Ovary (tissue), 9 donors: ENCODE data around the gene ZBTB43. TPM values are rescaled to one million over a fixed set of nuclear protein-coding genes. Genes with fewer than 3 reads are reported as not detected.
A peak's percentile ranks its signal among the peaks of the same experiment; 100 is the strongest.

Experiments used
- DNase-seq, 5 donors: peaks; one replicate each; pipeline ENCODE4 v3.0.0-alpha.2; 2019 to 2020
- H3K27ac ChIP-seq, 2 donors: fragments of 200-600 bp; one replicate each; pipeline versions ENCODE4 v1.5.1 to v1.8.0; 2019 to 2022
- H3K27me3 ChIP-seq: fragments of 200-600 bp; one replicate; pipeline ENCODE4 v1.8.0; 2022
- H3K36me3 ChIP-seq: fragments of 200-600 bp; sonication (generic); one replicate; pipeline ENCODE4 v1.5.1; 2019
- H3K4me1 ChIP-seq: one replicate; pipeline ENCODE4 v1.8.1; 2013; ENCODE audit warnings: mild to moderate bottlenecking, moderate library complexity; ENCODE audit not compliant: insufficient read depth
- H3K4me3 ChIP-seq: fragments of 200-600 bp; sonication (generic); one replicate; pipeline ENCODE4 v1.5.1; 2017
- H3K9me3 ChIP-seq, 2 donors: fragments of 200-600 bp in 1 of 2; sonication (generic) in 1 of 2; one replicate each; pipeline versions ENCODE4 v1.5.1 to v1.8.1; 2013 to 2019; ENCODE audit warnings: mild to moderate bottlenecking in 1 of 2, moderate library complexity in 1 of 2
- EP300 ChIP-seq: sonication (generic); formaldehyde crosslinking; IDR thresholded peaks from one replicate; pipeline ENCODE4 v1.6.1; 2017; ENCODE audit warnings: antibody characterized with exemption
- POLR2A ChIP-seq: fragments of 450-650 bp; IDR thresholded peaks from one replicate; pipeline ENCODE4 v1.6.1; 2017; ENCODE audit warnings: antibody characterized with exemption, mild to moderate bottlenecking, moderate library complexity
- WGBS, 3 donors: extraction: QIAGEN DNeasy Blood & Tissue Kit in 1 of 3; methylation state at CpG; one replicate each; pipeline versions ENCODE4 v1.1.5 to v1.1.7; 2013 to 2017; 5-methylcytosine and 5-hydroxymethylcytosine counted together
- intact Hi-C, 4 donors: fragments of 100-400 bp; cut with DNase I; formaldehyde crosslinking; loops; one replicate each; pipeline versions ENCODE4 v1.11.0 to v1.15.1; 2022 to 2023
- polyA plus RNA-seq, 2 donors: library from polyadenylated mRNA; stranded (reverse); fragments of 200-250 nt in 1 of 2; fragments of 350-450 nt in 1 of 2; fragmentation: Illumina TruSeq in 1 of 2; extraction: RNeasy Lipid Tissue Mini Kit (QIAGEN cat#74804) in 1 of 2; gene quantifications; one replicate each; pipeline ENCODE4 v1.2.3, GENCODE V29; 2013 to 2014
- total RNA-seq, 7 donors: library from RNA; depleted of rRNA in 2 of 7; stranded (reverse); fragments of >200 nt in 2 of 7; fragmentation: NEBNext Ultra II Directional in 3 of 7; extraction: Animal tissue kit (Norgen Biotek cat#: 25700) in 3 of 7; gene quantifications; one replicate each; pipeline versions ENCODE4 v1.1.0 to v1.2.4, GENCODE V29; 2016 to 2023
- TF ChIP-seq, protein P1 (sequence below), 3 donors: fragments of 450-650 bp in 2 of 3; fragments of 200-600 bp in 1 of 3; IDR thresholded peaks; one replicate each; pipeline versions ENCODE4 v1.5.1 to v1.8.0; 2016 to 2022; ENCODE audit warnings: antibody characterized with exemption in 3 of 3, mild to moderate bottlenecking in 1 of 3
- donor health status: DM: no; HTN: no; CAD: no; lungs with moderate emphysema.
- donor health status: DM: no; HTN: no; CAD: no.
- donor health status: Bipolar disorder and iron deficiency.
- donor health status: DM: yes; HTN: yes; CAD: no.
- donor health status: DM: no; HTN: no; CAD: no.
- donor health status: DM: yes; HTN: yes; CAD: no.

ZBTB43 gene
- total and polyA plus RNA-seq, 9 donors: 5.0 to 33.3 (median 14.8) TPM

- H3K36me3 ChIP-seq: no peaks in the 10 kb centered on the region
- TF ChIP-seq, protein P1, sequence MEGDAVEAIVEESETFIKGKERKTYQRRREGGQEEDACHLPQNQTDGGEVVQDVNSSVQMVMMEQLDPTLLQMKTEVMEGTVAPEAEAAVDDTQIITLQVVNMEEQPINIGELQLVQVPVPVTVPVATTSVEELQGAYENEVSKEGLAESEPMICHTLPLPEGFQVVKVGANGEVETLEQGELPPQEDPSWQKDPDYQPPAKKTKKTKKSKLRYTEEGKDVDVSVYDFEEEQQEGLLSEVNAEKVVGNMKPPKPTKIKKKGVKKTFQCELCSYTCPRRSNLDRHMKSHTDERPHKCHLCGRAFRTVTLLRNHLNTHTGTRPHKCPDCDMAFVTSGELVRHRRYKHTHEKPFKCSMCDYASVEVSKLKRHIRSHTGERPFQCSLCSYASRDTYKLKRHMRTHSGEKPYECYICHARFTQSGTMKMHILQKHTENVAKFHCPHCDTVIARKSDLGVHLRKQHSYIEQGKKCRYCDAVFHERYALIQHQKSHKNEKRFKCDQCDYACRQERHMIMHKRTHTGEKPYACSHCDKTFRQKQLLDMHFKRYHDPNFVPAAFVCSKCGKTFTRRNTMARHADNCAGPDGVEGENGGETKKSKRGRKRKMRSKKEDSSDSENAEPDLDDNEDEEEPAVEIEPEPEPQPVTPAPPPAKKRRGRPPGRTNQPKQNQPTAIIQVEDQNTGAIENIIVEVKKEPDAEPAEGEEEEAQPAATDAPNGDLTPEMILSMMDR (IDR thresholded peaks at IDR 0.05): no peak
- TF ChIP-seq POLR2A (no peak), EP300 (no peak)
- H3K9me3 ChIP-seq: no peaks in the 10 kb centered on the region
- 77 to 84% (median 83%) methylated on average over 8 of the region's 8 CpGs for WGBS, 3 donors
- no peaks in the 10 kb centered on the region for H3K27me3 ChIP-seq
- peaks cover 5% of the 10 kb centered on the region for H3K4me1 ChIP-seq
- H3K4me3 ChIP-seq: no peak overlapping the region
- intact Hi-C loops: no loop called here
- no peak overlapping the region for H3K27ac ChIP-seq
- DNase-seq: no peak
These were observed 2.4 kb upstream of the ZBTB43 start for GRCh38 chr9:126802318-126803059.

DNA sequence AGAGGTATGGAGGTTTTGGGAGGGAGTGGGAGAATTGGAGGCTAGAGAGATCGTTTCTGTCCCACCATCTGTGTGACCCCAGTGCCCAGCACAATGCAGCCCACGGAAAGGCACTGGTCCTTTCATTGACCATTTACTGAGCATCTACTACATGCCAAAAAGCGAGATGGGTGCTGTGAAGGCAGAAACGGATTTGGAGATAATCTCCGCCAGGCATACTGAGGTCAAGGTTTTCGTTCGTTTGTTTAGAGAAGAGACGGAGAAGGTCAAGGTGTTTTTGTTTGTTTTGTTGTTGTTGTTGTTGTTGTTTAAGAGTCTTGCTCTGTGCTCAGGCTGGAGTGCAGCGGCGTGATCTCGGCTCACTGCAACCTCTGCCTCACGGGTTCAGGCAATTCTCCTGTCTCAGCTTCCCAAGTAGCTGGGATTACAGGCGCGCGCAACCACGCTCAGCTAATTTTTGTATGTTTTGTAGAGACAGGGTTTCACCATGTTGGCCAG, 593 bp upstream of the ZBTB43 start:
- TF ChIP-seq EP300: no peak
- TF ChIP-seq POLR2A: no peak
- TF ChIP-seq, protein P1 (IDR thresholded peaks at IDR 0.05): no peak
- H3K36me3 ChIP-seq: no peaks in the 10 kb centered on the region
- no peak for DNase-seq
- 61 to 70% (median 70%) methylated on average over 16 of the region's 16 CpGs for WGBS, 3 donors
- peak overlapping the region; percentile 97 for H3K4me3 ChIP-seq
- intact Hi-C loops: no loop called here
- H3K9me3 ChIP-seq: no peaks in the 10 kb centered on the region
- H3K27me3 ChIP-seq: no peaks in the 10 kb centered on the region
- peak overlapping the region in 1 of 2 donors; percentile 65 for H3K27ac ChIP-seq
- H3K4me1 ChIP-seq: peaks cover 5% of the 10 kb centered on the region

GRCh38 chr9:126805554-126806262, 868 bp downstream of the ZBTB43 start:
- DNase-seq: peak in 1 of 5 donors; percentile 19
- Histone ChIP-seq H3K4me1 (peaks cover 5% of the 10 kb centered on the region), H3K36me3 (no peaks in the 10 kb centered on the region), H3K4me3 (peak overlapping the region; percentile 97), H3K27me3 (no peaks in the 10 kb centered on the region), H3K27ac (peak overlapping the region in 1 of 2 donors; percentile 65), H3K9me3 (no peaks in the 10 kb centered on the region)
- TF ChIP-seq, protein P1 (IDR thresholded peaks at IDR 0.05): no peak
- no peak for TF ChIP-seq EP300
- TF ChIP-seq POLR2A: no peak
- intact Hi-C loops: no loop called here
- WGBS, 3 donors: 22 to 25% (median 24%) methylated on average over 8 of the region's 8 CpGs

GRCh38 chr9:126806336-126806735, 1.5 kb downstream of the ZBTB43 start:
- no peak overlapping the region for H3K27ac ChIP-seq
- peak overlapping the region; percentile 97 for H3K4me3 ChIP-seq
- WGBS, 3 donors: 24 to 44% (median 39%) methylated on average over 2 of the region's 2 CpGs
- TF ChIP-seq POLR2A (no peak), EP300 (no peak)
- TF ChIP-seq, protein P1 (IDR thresholded peaks at IDR 0.05): no peak
- intact Hi-C loops: no loop called here
- no peak for DNase-seq
- no peaks in the 10 kb centered on the region for H3K9me3 ChIP-seq
- H3K4me1 ChIP-seq: peaks cover 5% of the 10 kb centered on the region
- H3K36me3 ChIP-seq: no peaks in the 10 kb centered on the region
- no peaks in the 10 kb centered on the region for H3K27me3 ChIP-seq
